Activated T-cell treated with anti-CD3 and anti-CD28 coated beads for 24 hours (primary cell): Measurements from ENCODE around the gene CD9.
A peak's percentile ranks its signal among the peaks of the same experiment; 100 is the strongest.

Source experiments
- DNase-seq: peaks from one replicate; pipeline ENCODE4 v3.0.0-alpha.2; 2020; ENCODE audit warnings: low read depth

CD9 gene

DNA sequence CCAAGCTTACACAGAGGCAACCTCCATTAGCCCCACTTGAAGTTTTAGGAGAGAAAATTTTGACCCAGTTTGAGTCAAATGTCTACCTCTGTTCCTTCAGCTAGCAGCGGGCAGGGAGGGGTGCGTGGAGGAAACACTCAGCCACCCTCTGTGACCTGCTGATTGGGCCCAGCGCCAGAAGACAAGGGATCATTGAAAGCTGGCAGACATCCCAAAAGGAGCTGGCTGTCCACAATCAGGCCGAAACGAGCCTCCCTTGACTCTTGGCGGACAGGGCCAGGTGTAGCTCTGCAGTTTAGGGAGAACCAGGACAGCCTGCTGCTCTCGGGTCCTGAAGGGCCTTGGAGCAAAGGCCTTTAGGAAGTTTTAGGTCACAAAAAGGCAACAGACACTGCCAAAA lies 41.3 kb downstream of the CD9 start:
- DNase-seq: no peak

DNA sequence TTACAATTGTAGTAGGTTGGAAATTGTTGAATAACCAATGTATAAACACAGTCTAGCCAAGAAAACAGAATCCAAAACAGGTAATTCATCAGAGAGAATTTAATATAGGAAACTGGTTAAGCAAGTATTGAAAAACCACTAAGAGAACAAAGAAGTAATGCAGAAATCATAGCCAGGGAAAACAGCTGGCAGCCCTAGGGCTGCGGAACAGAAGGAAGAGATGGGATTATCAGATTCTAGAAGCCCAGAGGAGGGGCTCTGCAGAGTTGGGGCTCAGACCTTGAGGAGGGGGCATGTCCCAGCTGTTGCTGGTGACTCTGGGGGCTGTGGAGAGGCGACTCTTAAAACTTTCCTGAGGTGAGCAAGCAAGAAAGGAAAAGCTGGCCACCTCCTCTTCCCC lies 49.4 kb downstream of the CD9 start:
- no peak for DNase-seq

DNA sequence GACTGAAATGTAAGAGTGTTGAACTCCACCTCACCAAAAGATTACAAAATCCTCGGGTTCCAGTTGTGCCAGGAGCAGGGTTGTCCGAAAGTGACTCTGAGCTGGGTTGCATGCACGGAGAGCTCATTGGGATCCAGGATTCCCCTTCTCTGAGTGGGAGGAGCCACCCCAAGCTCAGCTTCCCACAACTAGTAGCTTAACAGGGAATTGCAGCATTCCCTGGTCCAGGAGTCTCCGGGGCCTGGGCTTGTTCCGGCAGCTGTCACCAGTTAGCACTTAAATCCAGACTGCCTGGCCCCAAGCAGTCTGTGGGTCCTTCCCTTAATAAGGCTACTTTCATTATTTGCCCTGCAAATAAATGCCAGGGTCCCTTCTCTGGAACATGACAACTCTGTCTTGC lies 50.1 kb downstream of the CD9 start:
- no peak for DNase-seq

DNA sequence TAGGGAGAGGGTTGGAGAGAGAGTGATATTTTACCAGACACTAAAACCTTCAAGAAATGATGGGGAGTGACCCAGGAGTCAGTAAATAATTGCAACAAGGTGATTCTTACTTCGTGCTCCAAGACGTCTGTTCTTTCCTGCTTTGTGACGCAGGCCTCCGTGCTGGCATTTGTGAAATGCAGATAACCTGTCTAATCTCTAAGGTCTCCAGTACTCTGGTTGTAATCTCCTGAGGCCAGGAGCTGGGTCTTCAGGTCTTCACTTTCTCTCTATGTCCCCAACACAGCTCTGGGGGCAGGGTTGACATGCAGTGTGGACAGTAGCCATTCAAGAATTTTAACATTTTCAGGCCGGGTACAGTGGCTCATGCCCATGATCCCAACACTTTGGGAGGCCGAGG lies 53.1 kb downstream of the CD9 start:
- DNase-seq: no peak

DNA sequence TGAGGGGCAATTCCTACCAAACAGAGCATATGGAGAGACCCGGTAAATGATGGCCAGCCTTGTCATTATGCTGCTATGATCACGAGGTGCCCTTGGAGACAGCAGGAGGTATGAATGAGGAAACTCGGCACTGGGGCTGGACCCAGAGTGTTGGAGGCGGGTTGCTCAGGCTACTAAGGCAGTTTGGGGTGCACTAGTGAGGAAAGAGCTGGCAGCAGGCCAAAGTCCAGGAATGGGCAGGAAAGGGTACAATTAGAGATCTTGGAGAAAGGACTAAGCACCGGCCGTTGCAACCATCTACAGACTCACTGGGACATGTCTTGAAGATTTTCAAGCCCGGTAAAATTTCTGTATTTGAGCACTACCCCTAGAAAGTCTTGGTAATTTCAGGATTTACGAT lies 54.3 kb downstream of the CD9 start:
- DNase-seq: no peak

DNA sequence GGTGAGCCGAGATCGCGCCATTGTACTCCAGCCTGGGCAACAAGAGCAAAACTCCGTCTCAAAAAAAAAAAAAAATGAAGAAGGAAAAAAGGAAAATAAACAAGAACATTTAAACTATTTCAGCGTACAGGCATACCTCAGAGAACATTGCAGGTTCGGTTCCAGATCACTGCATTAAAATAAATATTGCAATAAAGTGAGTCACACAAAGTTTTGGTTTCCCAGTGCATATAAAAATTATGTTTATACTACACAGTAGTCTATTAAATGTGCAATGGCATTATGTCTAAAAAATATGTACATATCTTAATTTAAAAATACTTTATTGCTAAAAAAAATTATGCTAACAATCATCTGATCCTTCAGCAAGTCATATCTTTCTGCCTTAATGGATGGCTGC lies 56.8 kb downstream of the CD9 start:
- DNase-seq: no peak

DNA sequence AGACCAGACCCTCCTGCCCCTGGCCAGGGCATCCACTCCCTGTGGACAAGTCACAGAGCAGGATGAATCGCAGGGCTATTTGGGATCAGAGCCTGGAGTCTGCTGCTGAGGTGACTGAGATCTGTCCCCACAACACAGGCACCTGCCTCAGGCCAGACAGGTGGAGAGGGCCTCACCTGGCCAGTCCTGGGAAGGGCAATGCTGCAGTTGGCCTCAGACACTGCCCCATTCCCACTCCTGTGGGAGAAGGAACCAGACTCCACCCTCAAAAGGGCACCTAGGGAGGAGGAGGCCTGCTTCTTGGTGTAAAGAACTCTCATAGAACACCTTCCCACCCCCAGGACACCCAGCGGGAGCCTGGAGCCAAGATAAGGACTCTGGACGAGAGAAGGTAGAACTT lies 62.0 kb downstream of the CD9 start:
- DNase-seq: no peak

DNA sequence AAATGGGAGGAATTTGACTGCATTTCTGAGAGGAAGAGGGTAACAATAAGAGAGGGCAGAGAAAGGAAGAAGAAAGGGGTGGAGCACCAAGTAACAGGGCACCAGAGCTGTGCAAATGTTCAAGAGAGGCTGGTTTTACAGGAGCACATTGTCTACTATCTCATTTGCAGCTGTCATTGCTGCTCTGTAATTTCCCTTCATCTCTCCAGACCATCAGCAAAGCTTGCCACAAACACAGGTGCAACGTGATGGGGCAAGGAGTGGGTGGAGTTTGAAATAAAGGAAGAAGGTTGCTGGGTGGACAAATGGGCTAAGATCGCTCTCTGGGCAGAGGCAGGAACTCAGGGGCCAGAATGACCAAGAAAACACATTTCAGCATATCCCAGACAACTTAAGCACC lies 62.4 kb downstream of the CD9 start:
- no peak for DNase-seq

DNA sequence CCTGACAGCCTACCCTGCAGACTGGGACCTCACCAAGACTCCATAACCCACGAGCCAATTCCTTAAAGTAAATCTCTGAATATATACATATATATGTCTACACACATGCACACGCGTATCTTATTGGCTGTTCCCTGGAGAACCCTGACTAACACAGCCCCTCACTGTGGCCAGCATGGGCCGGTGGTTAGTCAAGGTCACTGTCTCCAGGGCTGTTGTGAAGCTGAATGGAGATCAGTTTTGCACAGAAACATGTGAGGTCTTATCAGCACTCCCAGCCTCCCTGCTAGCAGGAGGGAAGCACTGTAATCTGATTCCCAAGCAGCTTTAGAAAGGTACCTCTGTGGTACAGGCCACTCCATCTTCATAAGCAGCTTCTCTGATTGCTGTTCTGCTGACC lies 63.7 kb downstream of the CD9 start:
- no peak for DNase-seq

DNA sequence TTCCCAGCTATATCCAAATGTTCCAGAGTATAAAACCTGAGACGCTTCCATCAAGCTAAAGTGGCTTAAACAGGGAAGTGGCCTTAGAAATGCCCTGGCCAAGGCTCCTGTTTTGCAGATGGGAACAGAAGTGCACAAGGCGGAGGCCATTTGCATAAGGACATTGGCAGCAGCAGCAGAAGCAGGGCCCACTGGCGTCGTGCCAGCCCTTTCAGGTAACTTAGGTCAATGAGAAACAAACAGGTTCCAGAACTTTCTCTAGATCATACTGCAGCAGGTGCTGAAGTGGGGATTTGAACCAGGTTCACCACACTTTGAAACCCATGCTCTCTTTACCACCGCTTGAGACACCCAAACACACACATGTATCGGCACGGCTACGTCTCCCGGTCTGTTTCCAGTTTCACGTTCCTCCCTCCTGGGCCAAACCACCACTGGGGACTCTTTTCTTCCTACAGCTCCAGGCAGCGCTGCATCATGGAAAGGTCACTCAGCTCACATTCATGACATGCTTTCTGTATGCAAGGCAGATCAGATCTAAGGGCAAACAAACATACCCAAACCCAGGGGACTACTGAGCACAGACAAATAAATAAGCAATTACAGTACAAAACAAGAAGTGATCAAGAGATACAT lies 64.3 kb downstream of the CD9 start:
- DNase-seq: no peak

DNA sequence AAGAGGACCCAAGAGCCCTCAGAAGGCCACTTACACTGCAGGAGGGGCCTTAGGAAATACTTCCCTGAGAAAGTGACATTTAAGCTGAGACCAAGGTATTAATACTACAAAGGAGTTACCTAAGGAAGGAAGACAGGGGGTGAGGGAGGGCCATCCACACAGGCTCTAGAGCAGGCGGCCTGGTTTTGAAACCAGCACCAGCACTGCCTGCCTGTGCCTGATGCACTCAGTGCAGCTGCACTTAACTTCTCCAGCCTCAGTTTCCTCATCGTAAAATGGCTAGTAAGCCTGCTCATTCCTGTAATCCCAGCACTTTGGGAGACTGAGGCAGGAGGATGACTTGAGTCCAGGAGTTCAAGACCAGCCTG lies 64.8 kb downstream of the CD9 start:
- DNase-seq: no peak

DNA sequence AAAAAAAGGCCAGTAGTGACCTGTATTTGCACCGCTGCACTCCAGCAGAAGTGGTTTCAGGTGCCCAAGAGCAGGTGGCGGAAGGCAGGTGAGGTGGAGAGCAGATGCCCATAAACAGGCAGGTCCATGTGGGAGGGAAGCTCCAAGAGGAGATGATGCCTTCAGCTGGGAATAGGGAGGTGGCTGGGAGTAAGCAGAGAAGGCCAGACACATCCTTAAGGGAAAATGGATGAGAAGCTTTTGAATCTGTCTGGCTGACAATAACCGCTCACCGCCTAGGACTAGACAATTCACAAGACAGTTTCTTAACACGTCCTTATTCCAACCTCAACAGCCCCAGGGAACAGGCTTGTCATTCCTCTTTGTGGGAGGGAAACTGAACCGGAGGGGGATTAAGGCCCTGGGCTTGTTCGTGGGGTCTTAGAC lies 66.4 kb downstream of the CD9 start:
- DNase-seq: no peak

DNA sequence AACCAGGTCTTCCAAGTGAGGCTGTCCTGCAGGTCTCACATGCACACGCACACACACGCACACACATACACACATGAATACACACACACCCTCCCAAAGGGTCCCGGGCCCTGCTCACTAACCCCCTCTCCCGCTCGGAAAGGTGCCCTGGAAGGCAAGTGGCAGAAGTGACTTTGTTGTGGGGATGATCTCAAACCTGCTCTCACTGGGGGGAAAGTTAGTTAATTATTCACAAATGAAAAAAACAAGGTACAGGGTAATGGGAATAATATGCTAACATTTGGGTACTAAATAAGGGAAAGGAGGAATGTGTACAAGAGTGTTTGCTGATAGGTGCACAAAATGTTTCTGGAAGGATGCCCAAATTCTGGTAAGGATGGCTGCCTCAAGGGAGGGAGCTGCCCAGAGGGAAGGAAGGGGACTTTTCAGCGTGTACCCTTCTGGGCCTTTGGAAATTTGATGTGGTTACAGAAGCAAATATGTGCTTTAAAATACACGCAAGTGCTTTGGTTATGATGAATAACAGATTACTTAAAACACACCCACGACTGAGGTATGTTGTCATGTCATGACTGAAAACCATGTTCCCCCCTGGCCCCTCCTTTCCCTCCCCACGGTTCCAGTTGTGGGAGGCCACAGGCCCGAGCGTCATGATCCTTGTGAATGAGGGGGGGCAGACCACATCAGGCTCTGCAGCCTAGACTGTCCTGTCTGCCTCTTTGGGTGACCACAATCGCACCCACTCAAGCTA lies 66.9 kb downstream of the CD9 start:
- DNase-seq: peak; percentile 55

DNA sequence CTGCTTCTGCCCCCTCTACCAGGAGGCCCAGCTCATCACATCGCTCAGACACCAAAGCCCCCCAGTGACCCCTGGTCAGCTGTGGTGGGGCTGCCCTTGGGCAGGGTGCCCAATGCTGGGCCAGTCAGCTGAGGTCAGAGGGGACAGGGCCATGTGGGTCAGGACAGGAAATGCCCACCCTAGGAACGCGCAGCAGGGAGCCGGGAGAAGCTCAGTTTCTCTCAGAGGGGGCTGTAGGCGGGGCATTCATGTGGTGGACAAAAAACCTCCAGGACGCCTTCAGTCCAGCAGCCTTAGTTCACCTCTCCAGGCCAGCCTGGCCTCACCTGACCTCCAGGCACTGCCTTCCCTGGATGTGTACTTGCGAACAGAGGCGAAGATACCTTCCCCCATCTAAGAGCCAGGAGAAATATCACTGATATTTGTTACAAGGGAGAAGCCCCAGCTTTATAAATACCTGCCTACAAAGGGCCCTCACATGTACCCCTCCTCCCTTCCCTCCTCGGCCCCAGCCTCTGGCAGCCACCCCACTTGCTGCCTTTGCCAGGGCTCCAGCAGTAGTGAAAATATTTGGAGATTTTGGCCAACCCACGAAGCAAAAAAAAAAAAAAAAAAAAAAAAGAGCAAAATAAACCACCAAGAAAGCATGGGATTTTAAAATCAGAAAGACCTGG lies 68.4 kb downstream of the CD9 start:
- no peak for DNase-seq

DNA sequence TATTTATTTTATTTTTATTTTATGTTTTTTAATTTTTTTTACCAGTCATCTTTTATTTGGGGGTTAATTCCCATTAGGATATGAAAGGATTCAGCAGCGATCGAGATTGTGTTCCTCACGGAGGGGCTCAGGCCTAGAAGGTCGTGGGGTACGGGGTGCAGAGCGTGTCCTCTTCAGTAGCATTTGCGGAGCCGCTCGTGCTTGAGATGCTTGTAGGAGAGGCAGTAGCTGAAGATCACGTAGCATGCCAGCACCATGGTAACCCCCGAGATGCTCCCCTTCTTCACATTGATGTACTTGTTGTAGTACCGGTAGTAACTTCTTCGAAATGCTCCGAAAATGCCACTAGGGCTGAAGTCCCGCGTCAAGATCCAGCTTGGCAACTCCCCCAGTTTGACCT lies 69.8 kb downstream of the CD9 start:
- no peak for DNase-seq

DNA sequence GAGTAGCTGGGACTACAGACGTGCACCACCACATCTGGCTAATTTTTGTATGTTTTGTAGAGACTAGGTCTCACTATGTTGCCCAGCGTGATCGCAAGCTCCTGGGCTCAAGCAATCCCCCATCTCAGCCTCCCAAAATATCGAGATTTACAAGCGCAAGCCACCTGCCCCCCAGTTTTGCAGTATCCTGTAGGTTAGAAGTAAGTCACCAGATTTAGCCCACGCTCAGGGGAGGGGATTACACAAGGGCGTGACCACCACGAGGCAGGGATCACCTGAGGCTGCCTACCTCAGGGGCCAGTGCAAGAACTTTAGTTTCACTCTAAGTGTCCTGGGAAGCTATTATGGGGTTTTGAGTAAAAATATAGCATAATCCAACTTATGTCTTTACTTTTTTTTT lies 71.1 kb downstream of the CD9 start:
- no peak for DNase-seq

DNA sequence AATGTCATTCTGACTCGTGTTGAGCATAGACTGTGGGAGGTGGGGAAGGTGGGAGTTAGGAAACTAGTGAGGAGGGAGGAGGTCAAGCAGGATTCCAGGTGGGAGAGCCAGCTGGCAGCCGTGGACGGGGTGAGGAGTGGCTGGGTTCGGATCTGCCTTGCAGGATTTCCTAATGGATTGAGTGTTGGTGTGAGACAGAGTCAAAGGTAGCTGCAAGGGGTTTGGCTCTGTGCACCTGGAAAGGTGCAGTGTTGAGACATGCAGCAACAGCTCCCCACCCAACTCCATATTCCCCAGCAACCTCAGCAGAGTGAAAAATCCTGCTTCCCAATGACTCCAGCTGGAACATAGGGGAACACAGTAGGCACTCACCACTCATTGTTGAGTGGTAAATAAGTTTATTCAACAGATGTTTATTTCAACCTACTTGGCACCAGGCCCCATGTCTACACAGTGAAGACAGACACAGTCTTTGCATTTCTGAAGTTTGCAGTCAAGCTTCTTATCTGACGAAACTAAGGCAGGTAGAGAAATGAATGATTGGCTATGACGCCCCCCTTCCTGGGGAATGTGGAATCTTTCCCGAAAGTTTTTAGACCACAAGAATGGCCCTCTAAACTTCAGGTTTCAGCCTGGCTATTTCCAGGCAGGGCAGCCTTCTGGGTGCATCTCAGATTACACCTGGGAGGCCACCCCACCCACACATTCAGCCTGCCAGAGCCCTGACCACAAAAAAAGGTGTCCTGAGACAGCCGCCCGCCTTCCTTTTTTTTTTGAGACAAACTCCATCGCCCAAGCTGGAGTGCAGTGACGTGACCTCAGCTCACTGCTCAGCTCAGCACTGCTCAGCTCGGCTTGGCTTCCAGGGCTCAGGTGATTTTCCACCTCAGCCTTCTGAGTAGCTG lies 72.4 kb downstream of the CD9 start:
- DNase-seq: no peak

DNA sequence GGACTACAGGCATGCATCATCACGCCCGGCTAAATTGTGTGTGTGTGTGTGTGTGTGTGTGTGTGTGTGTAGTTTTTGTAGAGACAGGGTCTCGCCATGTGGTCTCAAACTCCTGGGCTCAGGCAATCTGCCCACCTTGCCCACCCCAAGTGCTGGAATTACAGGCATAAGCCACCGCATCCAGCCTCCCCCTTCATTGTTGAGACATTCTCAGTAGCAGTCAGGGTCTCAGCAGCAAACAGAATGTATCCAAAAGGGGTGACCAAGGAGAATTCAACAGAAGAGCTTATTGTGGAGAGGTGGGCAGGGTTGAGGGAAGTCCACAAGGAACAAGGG lies 73.0 kb downstream of the CD9 start:
- DNase-seq: no peak

DNA sequence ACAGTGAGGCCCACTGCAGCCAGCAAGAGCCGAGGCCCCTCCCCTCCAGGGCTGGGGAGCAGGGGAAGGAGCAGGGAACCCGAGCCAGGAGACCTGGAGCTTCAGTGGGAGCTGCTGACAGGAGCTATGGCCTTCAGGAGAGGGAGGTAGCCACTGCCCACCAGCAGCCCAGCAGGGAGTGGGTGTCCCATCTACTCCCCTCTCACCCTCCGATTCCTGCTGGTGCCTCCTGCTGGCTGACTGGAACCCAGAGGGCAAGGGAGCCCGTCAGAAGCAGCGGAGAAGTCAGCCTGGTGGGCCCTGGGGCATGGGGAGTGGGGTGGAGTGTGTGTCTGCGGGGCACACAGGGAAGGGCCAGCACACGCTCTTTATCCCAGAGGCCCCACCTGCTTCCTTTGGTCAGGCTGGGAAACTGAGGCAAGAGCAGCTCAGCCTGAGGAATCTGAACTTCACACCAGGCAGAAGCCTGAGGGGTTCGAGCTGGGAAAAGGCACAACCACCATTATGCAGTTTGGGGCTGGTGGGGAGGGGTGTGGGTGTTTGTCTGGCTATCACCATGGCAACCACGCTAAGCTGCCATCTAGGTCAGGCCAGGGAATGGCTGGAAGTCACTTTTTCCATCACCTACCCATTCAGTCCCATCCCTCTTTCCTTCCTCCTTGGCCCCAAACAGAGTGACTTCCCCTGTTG lies 73.5 kb downstream of the CD9 start:
- no peak for DNase-seq

DNA sequence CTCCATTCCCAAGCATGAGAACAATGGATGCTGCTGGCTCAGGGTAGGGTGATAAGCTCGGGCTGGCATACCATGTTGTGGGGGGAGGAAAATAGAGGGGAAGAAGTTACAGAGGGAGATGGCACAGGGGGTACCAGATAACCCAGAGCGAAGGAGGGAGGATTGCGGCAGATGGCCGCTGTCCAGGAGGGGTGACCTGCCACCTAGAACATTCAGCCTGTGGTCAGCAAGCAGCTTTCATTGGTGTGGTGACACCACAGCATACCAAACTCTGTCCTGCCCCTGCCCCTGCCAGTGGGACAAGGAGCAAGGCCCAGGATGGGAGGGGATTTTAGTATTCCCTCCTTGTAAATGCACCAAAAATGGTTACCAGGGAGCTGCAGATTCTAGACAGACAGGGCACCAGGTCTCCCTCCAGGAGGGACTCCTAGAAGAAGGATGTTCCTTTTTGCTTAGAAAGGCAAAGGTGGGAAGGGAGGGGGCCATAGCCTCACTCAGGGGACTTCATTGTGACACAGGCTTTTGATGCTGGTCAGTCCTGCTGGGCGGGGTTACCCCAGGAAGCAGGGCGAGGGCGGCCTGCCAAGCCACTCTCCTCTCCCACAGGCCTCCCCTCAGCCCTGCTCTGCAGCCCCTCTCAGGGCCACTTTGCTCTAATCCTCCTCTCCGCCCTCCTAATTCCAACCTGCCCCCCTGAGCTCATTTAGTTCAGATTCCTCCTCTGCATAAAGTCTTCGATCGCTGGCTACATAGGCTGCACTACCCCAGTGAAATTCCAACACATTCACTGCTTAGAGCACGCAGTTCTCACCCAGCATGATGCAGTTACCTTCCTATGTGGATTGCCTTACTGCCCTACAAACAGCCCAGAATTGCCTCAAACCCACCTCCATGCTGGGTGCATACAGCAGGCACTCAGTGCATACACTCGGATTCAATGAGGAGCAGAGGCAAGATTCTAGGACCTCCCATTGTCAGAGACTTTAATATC lies 74.3 kb downstream of the CD9 start:
- no peak for DNase-seq
